ENCODE results near the gene GRIK4. TPM values are rescaled to one million over a fixed set of nuclear protein-coding genes. Genes with fewer than 3 reads are reported as not detected.

GRIK4 gene
- total RNA-seq, 1 donor from 2014 or later, result 4.3 TPM

- H3K27me3 ChIP-seq, result no peaks in the 10 kb centered on the region
- no peaks in the 10 kb centered on the region for H3K36me3 ChIP-seq
- ATAC-seq (no peak), DNase-seq (no peak)
- TF ChIP-seq CTCF (IDR thresholded peaks at IDR 0.05), result no peak
- H3K27ac ChIP-seq, result no peak overlapping the region
- H3K9me3 ChIP-seq, result no peaks in the 10 kb centered on the region
- intact Hi-C loops (cut with DNase I), result no loop called here
- H3K4me3 ChIP-seq, result no peak overlapping the region
- peaks cover 5% of the 10 kb centered on the region for H3K4me1 ChIP-seq
Measured at GRCh38 chr11:120554766-120555432, 43.4 kb downstream of the GRIK4 start.

DNA sequence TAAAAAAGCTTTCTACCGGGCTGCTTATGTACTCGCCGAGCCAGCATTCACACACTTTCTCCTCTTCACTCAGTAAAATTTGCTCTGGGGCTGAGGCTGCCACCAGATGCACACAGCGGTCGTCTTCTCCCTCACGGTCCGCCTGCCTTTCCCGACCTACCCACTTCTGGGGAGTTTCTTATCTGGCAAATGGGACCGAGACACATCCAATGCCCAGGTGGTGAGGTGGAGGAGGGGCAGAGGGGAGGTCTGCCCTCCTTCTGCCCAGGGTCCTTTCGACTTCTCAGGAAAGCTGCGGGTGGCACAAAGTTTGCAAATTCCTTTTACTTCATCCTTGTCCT is 43.9 kb downstream of the GRIK4 start:
- intact Hi-C loops (cut with DNase I), result no loop called here
- no peak for DNase-seq
- no peak overlapping the region for H3K27ac ChIP-seq
- no peaks in the 10 kb centered on the region for H3K36me3 ChIP-seq
- no peak overlapping the region for H3K4me3 ChIP-seq
- no peaks in the 10 kb centered on the region for H3K9me3 ChIP-seq
- H3K27me3 ChIP-seq, result no peaks in the 10 kb centered on the region
- peaks cover 5% of the 10 kb centered on the region for H3K4me1 ChIP-seq
- no peak for ATAC-seq
- no peak for TF ChIP-seq CTCF (IDR thresholded peaks at IDR 0.05)

DNA sequence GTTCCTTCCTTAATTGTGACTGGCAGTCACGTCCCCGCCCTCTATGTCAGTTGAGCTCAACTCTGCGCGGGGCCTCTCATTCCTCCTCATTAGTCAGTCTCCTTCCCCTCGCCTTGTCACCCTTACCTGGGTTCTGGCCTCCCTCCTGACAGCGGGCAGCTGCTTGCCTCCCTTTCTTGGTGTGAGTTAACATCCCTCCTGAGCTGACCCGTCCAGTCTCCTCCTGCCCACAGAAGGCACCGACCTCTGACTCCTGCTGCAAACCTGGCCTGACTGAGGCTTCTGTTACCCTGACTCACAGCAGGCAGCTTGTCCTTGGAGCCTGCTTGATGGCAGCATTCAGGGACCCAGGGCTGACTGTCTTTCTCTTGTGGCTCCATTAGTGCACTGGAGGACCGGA is 45.2 kb downstream of the GRIK4 start:
- Histone ChIP-seq H3K4me3 (no peak overlapping the region), H3K36me3 (no peaks in the 10 kb centered on the region), H3K4me1 (peaks cover 5% of the 10 kb centered on the region), H3K27me3 (no peaks in the 10 kb centered on the region), H3K27ac (no peak overlapping the region), H3K9me3 (no peaks in the 10 kb centered on the region)
- DNase-seq (no peak), ATAC-seq (no peak)
- no peak for TF ChIP-seq CTCF (IDR thresholded peaks at IDR 0.05)
- intact Hi-C loops (cut with DNase I), result no loop called here

- no peaks in the 10 kb centered on the region for H3K9me3 ChIP-seq
- no peak for DNase-seq
- H3K27ac ChIP-seq, result no peak overlapping the region
- H3K4me3 ChIP-seq, result no peak overlapping the region
- H3K36me3 ChIP-seq, result no peaks in the 10 kb centered on the region
- H3K4me1 ChIP-seq, result no peaks in the 10 kb centered on the region
- H3K27me3 ChIP-seq, result no peaks in the 10 kb centered on the region
- intact Hi-C loops (cut with DNase I), result no loop called here
- ATAC-seq, result no peak
- TF ChIP-seq CTCF (IDR thresholded peaks at IDR 0.05), result no peak
Measured at GRCh38 chr11:120558744-120559431, 47.3 kb downstream of the GRIK4 start.

GRCh38 chr11:120561286-120561685 is 49.7 kb downstream of the GRIK4 start:
- DNase-seq (no peak), ATAC-seq (no peak)
- H3K27me3 ChIP-seq, result peaks cover 16% of the 10 kb centered on the region
- no peak for TF ChIP-seq CTCF (IDR thresholded peaks at IDR 0.05)
- intact Hi-C loops (cut with DNase I), result no loop called here
- no peak overlapping the region for H3K27ac ChIP-seq
- no peaks in the 10 kb centered on the region for H3K36me3 ChIP-seq
- peaks cover 14% of the 10 kb centered on the region for H3K4me1 ChIP-seq
- H3K9me3 ChIP-seq, result no peaks in the 10 kb centered on the region
- no peak overlapping the region for H3K4me3 ChIP-seq

Measured in upper lobe of right lung (tissue), 1 donor.